NCI-H1092 (cell line): ENCODE data around the gene POU2AF1.

Experiments used
- DNase-seq: peaks from one replicate; lab custom pipeline; 2025; lab: John Stamatoyannopoulos, UW

The POU2AF1 gene

DNA sequence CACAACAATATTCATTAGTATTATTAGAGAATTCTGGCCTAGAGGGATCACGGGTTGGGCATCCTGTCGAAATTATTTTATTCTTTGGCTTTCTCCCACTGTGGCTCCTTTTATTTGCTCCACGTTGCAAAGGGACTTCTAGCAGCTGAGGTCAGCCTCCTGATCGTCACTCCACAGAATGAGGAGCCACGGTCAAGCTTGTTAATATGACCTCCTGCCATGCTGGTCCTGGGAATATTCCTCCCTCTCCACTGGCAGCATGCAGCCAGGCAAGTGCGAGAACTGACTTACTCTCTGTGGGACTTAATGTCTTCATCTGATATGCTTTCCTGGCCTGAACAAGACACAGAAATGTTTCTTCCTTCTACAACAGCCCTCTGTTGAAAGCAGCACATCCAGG, 59.8 kb downstream of the POU2AF1 start:
- no peak for DNase-seq

DNA sequence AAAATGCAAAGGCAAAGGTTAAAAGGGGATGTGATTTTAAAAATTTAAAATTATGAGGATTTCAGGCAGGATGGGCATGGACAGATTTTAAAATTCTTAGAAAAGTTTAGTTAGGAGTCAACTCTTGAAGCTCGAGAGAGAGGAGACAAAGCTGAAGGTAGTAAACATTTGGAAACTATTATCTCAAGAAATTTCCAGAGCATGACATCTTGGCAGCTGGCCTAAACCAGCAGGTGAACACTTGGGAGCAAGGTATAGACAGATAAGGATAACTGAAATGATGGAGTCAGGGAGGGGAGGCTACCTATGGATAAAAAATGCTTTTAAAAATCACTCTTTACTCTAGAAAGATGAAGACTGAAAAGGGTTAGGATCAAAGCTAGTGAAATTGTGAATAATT, 67.0 kb downstream of the POU2AF1 start:
- DNase-seq: no peak

DNA sequence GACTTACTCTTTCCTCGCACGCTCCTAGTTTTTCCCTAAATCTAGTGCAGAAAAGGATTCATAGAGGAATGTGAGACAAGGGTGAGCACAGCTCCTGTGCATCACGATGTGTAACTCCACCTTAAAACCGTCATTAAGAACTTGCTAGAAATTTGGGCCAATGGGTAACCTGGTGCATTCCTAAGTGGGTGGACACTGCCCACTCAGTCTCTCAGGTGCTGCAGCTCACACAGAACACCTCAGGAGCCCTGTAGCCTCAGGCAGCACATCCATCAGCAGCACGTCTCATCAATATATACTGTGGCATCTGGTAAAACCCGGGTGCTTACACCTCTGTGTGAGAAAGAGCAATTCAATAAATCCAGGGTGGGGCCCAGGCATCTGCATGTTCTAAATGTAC, 68.4 kb downstream of the POU2AF1 start:
- no peak for DNase-seq

DNA sequence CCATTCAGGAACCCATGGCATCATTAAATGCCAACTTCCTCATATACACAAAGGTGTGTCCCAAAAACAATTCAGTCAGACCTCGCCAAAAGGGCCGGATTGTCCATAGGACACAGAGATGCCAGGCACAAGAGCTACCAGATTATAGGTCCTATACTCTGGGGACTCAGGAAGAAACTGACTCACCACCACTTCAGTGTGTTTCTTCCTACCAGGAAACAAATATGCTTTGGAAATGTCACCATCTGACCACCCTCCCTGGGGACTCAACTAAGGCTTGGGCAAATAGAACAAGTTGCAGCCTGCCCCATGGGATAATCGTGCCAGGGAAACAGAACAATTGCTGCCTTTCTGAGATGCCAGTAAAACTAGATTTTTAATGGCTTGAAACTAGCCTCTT, 69.0 kb downstream of the POU2AF1 start:
- DNase-seq: peak; percentile 34

DNA sequence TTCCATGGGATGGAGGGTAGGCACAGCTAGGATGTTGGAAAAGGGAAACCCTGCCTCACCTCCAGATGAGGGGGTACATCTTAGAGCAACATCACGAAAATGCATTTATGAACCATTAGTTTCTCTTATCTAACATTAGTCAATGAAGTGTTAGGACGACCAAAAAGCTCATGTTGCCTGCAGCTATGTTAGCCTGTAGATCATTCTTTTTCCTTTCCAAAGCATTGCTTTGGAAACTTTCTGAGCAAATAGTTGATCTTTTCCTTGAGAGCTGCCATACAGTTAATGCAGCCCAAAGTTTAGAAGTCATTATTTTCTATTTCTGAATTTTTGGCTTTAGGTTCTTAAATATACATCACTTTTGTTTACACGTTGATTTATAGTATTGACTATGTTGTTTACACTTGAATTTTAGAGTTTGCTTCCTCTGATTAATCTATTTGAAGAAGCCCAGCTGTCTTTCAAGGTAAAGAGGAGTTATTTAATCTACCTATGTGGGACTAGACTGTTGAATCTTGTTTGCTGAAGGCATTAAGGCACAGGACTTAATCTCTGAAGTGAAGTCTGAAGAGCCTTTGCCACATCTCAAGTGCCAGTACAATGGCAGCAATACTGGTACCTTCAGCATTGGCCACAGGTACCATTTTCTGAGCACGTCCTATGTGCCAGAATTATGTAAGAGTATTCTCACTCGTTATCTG, 69.7 kb downstream of the POU2AF1 start:
- DNase-seq: no peak

DNA sequence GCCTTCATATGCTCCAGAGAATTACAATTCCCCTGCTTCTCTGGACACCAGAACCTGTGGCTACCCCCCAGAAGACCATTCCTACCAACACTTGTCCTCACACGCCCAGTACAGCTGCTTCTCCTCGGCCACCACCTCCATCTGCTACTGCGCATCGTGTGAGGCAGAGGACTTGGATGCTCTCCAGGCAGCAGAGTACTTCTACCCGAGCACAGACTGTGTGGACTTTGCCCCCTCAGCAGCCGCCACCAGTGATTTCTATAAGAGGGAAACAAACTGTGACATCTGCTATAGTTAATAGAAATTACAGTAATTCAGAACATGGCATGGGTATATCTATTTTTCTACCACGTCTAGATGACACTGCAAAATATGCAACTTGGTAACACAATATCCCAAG, 70.9 kb downstream of the POU2AF1 start:
- peak; percentile 89 for DNase-seq

DNA sequence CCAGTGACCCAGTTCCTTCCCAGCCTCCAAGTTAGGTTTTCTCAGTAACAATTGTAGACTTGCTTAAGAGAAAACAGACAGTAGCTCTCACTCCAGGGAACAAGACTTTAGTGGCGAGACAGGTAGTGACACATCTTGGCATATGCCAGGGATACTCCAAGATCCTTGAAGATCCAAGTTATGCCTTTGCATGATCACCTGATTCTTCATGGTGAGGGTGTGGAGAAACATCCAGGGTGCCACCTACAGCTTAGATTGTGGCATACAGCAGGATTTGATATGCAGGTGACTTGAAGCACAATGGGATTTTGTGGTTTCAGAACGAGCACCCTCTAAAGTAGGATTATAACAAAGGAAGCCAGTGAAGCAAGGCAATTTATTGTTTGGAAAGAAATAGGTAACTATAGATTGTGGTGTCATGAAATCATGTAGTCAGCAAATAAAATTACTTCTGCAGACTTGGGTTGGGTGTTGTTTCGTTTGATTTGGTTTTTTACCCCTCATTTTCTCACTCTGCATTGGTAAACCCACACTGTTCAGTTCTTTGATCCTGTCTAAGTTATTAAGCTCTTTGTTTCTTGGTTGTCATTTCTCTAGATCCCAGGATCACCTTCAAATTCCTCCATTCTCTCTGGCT, 71.5 kb downstream of the POU2AF1 start:
- DNase-seq: no peak

DNA sequence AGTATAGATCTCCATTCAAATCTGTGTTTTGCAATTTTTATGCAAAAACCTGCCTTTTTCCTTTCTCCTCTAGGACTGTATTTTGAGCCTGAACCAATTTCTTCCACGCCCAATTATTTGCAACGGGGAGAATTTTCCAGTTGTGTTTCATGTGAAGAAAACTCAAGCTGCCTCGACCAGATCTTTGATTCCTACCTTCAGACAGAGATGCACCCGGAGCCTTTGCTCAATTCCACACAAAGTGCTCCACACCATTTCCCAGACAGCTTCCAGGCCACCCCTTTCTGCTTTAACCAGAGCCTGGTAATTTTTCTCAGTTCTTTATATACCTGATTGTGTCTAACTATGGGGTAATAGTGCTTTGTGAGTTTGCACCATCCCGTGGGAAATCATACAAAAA, 72.8 kb downstream of the POU2AF1 start:
- no peak for DNase-seq

DNA sequence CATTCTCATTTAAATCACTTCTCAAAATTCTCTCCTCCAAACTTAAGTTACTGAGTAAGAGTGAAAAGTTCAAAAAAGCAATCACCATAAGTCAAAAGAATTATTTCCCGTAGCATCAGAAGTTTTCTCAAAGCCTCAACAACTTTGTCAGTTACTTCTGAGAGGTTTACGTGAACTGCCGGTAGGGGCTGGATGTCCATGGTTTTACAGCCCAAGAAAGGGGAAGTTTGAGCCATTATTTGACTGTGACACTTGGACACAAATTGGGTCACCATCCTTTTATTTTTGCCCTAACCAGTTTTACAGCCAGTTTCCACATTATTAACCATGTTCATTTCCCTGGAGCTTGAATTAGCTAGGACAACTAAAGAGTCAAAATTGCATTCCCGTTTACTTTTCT, 73.2 kb downstream of the POU2AF1 start:
- DNase-seq: no peak

DNA sequence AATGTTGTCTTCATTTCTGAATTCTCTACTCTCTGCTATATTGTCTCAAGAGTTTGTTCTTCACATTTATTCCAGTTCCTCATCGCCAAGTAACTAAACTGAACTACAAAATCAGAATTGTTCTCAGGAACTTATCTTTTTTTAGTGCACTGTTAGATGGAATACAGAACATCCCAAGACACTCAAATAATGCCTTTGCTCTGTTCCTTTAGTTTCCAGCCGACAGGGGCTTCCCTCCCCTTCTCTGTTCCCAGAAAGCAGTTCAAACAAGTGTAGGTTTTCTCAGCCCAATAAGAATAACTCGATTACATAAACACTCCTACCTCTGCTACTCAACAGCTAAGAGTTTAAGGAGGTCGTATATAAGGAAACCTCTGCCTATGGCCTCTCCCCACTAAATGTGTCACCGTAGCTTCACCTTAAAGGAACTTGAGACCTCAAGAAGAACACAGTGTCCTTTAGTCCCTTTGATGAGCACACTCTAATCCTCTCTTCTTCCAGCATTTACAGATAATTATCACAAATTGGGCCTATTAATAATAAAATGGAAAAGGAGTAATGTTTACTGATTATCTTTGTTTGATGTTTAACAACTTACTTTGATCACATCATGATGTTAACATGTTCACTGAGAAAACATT, 73.8 kb downstream of the POU2AF1 start:
- DNase-seq: no peak

DNA sequence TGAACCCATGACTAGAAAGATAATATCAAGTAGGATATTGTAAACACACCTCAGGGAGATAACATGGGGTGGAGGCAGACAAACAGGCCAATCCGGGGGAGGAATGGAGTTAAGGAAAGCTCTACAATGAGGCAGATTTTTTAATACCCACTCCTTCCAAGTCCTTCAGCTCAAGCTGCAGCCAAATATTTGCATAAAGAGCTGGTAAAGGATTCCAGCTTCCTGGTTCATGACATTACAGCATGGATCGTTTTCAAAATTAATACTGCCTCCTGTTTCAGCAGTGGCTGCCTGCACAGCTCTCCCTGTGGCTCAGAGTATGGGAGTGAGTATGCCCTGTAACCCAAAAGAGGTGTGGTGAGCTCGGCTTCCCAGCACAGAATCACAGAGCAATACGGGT, 75.6 kb downstream of the POU2AF1 start:
- DNase-seq: peak; percentile 74

DNA sequence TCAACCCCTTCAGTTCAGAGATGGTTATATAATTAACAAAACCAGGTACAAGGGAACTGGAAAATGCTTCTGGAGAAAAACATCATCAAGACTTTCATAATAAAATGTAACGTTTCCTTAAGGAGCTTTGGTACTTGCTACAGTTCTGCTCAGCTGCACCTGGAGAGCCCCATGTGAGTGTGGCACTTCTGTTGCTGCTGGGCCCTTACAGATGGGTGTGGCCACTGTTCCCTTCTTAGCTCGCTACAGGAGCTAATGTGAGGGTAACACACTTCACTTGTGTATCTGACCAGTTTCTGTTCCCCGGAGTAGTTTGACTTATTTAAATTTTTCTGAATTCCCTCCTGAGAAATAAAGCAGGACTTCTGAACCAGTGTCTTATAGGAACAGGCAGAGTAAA, 76.8 kb downstream of the POU2AF1 start:
- no peak for DNase-seq
